Activated CD8-positive, alpha-beta T cell treated with anti-CD3 and anti-CD28 coated beads for 36 hours (primary cell): Measurements from ENCODE around the gene LMAN2. TPM values are rescaled to one million over a fixed set of nuclear protein-coding genes. Genes with fewer than 3 reads are reported as not detected.
A peak's percentile ranks its signal among the peaks of the same experiment; 100 is the strongest.

Source experiments
- ATAC-seq: fragments of 200-7000 bp; cut with Tn5 transposase; one replicate; pipeline ENCODE4 v1.10.0; 2021; ENCODE audit warnings: mild to moderate bottlenecking, moderate library complexity
- CTCF ChIA-PET: fragments of 350-600 bp; sonication (Branson Sonifier 250); formaldehyde crosslinking; loops from one replicate; lab custom pipeline; 2021; ENCODE audit warnings: antibody characterized with exemption; lab: Charles Lee
- POLR2A ChIA-PET: fragments of 350-600 bp; sonication (Branson Sonifier 250); formaldehyde crosslinking; loops from one replicate; lab custom pipeline; 2021; ENCODE audit warnings: antibody characterized with exemption; lab: Charles Lee
- DNase-seq: peaks from one replicate; pipeline ENCODE4 v3.0.0-alpha.2; 2020
- H3K27ac Mint-ChIP-seq: one replicate; pipeline ENCODE4 v1.8.0; 2021; ENCODE audit warnings: mild to moderate bottlenecking, mixed read lengths
- H3K27me3 Mint-ChIP-seq: one replicate; pipeline ENCODE4 v1.8.0; 2021; ENCODE audit warnings: mixed read lengths
- H3K36me3 Mint-ChIP-seq: one replicate; pipeline ENCODE4 v1.8.0; 2021; ENCODE audit warnings: low read depth, mixed read lengths
- H3K4me1 Mint-ChIP-seq: one replicate; pipeline ENCODE4 v1.8.0; 2021; ENCODE audit warnings: low read depth, mixed read lengths
- H3K4me3 Mint-ChIP-seq: one replicate; pipeline ENCODE4 v1.8.0; 2021; ENCODE audit warnings: mild to moderate bottlenecking, moderate library complexity, mixed read lengths
- H3K9me3 Mint-ChIP-seq: one replicate; pipeline ENCODE4 v1.8.0; 2021; ENCODE audit warnings: mixed read lengths
- CTCF ChIP-seq: fragments of 200-600 bp; IDR thresholded peaks from one replicate; pipeline ENCODE4 v1.8.0; 2022; ENCODE audit warnings: antibody characterized with exemption, mild to moderate bottlenecking
- intact Hi-C: fragments of 100-400 bp; cut with micrococcal nuclease; formaldehyde crosslinking; loops from one replicate; pipeline ENCODE4 v1.10.0; 2022
- total RNA-seq, 2 experiments: library from RNA; stranded (reverse); gene quantifications; one replicate each; pipeline ENCODE4 v1.2.3, GENCODE V29; 2021

LMAN2 gene
- total RNA-seq, 2 experiments from 2014 or later, result 79.9 to 87.5 TPM

DNA sequence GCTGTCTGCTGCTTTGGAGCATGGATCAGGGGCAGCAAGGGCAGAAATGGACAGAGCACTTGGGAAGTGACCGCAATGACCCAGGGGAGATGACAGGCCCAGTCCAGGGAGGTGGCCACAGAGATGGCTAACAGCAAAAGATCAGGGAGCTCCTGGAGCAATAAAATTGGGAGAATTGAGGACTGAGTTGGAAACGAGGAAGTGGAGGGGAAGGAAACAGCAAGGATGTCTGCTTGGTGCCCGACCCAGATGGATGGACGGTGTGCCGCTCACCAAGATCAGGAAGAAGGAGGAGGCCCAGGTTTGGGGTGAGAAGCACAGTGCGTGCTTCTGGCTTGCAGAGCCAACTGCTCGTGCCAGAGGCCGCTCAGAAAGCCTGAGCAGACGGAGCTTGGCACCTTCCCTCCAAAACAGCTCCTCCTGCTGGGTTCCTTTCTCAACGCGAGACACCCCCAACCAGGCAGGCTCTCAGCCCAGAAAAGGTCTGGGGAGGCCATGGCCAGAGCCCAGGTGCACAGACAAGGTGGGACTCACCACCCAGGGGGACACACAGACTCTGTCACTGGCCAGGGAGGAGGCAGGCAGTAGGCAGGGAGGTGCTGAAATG, 31.1 kb upstream of the LMAN2 start:
- DNase-seq (peak; percentile 39), ATAC-seq (no peak)
- POLR2A ChIA-PET, result interaction anchor here (0.8 to 1.9 kb wide), 8 partner anchors 15 to 71 kb away, joined by 3 to 4 read pairs (median 3); partner anchors contain the start of genes GRK6 and PRR7
- CTCF ChIA-PET, result interaction anchor here (0.7 to 5.7 kb wide), 20 partner anchors 7 to 269 kb away, joined by 3 to 47 read pairs (median 5); partner anchors contain the start of gene LMAN2
- Mint-ChIP-seq H3K4me1 (peaks cover 23% of the 10 kb centered on the region), H3K27ac (no peak overlapping the region), H3K36me3 (no peaks in the 10 kb centered on the region), H3K4me3 (no peak overlapping the region), H3K9me3 (no peaks in the 10 kb centered on the region), H3K27me3 (no peaks in the 10 kb centered on the region)
- intact Hi-C loops, result no loop called here
- peak; percentile 13 for TF ChIP-seq CTCF

GRCh38 chr5:177380805-177381126, 29.3 kb upstream of the LMAN2 start:
- Mint-ChIP-seq H3K4me1 (peaks cover 25% of the 10 kb centered on the region), H3K4me3 (no peak overlapping the region), H3K27me3 (no peaks in the 10 kb centered on the region), H3K36me3 (no peaks in the 10 kb centered on the region), H3K9me3 (no peaks in the 10 kb centered on the region), H3K27ac (no peak overlapping the region)
- POLR2A ChIA-PET, result interaction anchor here (0.9 kb wide), 1 partner anchor 72 kb away, joined by 4 read pairs; no protein-coding TSS in a partner anchor
- CTCF ChIA-PET, result interaction anchor here (1.2 to 5.7 kb wide), 2 partner anchors 9 to 11 kb away, joined by 3 to 47 read pairs; no protein-coding TSS in a partner anchor
- intact Hi-C loops, result no loop called here
- ATAC-seq (no peak), DNase-seq (no peak)
- TF ChIP-seq CTCF, result no peak

DNA sequence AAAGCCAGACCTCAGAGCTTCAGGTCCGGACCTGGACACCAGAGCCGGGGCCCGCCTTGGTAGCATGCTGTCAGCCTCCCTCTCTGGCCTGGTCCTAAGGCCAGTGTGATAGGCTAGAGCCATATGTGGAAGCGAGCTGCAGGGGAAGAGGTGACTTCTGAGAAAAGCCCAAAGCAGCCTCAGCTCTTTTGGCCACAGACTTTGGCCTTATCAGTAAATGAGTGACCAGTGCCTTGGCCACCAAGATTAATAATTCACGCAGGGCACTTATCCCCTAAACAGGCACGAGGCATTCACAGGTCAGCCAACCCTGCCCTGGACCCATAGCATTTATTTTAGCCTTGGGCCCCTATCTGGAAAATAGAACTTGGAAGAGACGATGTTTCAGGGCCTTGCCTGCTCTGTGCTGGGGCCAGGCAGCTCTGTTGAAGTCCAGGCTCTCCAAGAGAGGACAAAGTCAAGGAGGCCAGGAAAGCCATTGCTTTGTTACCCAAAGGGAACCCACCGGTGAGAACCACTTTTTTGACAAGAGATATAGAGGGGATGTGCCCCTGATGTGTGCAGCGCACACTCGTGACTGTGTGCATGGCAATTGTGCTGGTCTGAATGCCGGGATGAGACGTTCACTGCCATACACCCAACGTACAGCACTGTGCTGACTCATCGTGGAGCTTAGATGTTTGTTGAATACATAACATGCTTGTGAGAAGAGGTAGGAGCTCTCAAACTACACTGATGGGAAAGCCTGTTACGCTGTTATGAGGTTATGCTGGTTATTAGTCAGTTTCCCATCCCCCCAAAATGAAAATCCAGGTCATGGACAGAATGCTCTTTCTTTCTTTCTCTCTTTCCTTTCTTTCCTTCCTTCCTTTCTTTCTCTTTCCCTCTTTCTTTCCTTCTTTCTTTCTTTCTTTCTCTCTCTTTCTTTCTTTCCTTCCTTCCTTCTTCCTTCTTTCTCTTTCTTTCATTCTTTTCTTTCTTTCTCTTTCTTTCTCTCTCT, 27.7 kb upstream of the LMAN2 start:
- peaks cover 1% of the 10 kb centered on the region for H3K36me3 Mint-ChIP-seq
- no peak overlapping the region for H3K4me3 Mint-ChIP-seq
- H3K9me3 Mint-ChIP-seq, result no peaks in the 10 kb centered on the region
- no peak for TF ChIP-seq CTCF
- ChIA-PET POLR2A (interaction anchor here (0.5 to 1.8 kb wide), 9 partner anchors 9 to 130 kb away, joined by 3 to 5 read pairs (median 4); no protein-coding TSS in a partner anchor), CTCF (interaction anchor here (0.7 to 5.7 kb wide), 13 partner anchors 10 to 267 kb away, joined by 3 to 47 read pairs (median 3); partner anchors contain the start of gene PFN3)
- H3K27ac Mint-ChIP-seq, result no peak overlapping the region
- peaks cover 23% of the 10 kb centered on the region for H3K4me1 Mint-ChIP-seq
- ATAC-seq, result peak; percentile 91
- intact Hi-C loops, result no loop called here
- DNase-seq, result peak; percentile 55
- H3K27me3 Mint-ChIP-seq, result no peaks in the 10 kb centered on the region

GRCh38 chr5:177377851-177378776, 26.6 kb upstream of the LMAN2 start:
- ATAC-seq (no peak), DNase-seq (no peak)
- Mint-ChIP-seq H3K27me3 (no peaks in the 10 kb centered on the region), H3K9me3 (no peaks in the 10 kb centered on the region), H3K27ac (no peak overlapping the region), H3K4me1 (peaks cover 30% of the 10 kb centered on the region), H3K4me3 (no peak overlapping the region), H3K36me3 (peaks cover 7% of the 10 kb centered on the region)
- POLR2A ChIA-PET, result interaction anchor here (0.6 to 1.8 kb wide), 8 partner anchors 8 to 56 kb away, joined by 3 to 5 read pairs (median 4); no protein-coding TSS in a partner anchor
- TF ChIP-seq CTCF, result no peak
- CTCF ChIA-PET, result interaction anchor here (0.7 to 5.7 kb wide), 14 partner anchors 8 to 266 kb away, joined by 3 to 47 read pairs (median 4); partner anchors contain the start of gene PFN3
- intact Hi-C loops, result no loop called here
